ENCODE data around the gene RBM47. TPM values are rescaled to one million over a fixed set of nuclear protein-coding genes. Genes with fewer than 3 reads are reported as not detected.
A peak's percentile ranks its signal among the peaks of the same experiment; 100 is the strongest.
"Not testable (repeated sequence)": the region's sequence is repeated elsewhere in the genome, so short reads cannot be mapped to it uniquely, and the experiment has no call there.

RBM47 gene
- total RNA-seq, 2 donors from 2014 or later = 10.9 to 12.0 TPM

DNA sequence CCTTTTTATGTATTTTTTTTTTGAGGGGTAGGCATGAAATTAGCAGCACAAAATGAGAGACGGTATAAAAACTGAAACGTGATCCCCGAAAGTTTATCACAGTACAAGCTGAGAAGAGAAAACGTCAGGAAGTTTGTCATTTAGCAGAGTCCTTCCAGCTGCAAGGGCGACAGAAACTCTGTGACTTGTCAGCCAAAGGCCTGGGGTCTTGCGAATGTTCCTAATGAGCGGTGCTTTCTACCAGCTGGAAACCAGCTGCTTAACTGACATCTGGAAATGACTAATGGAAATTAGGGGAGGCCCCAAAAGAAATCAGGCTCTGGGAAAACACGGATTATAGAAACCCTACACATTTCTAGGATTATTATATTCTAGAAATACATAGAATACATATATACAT is 228.0 kb downstream of the RBM47 start:
- H3K27me3 Mint-ChIP-seq (ENCODE audit: low read depth) = no peaks in the 10 kb centered on the region
- no peak overlapping the region for H3K27ac Mint-ChIP-seq
- H3K4me1 Mint-ChIP-seq (ENCODE audit: low read depth) = no peaks in the 10 kb centered on the region
- ATAC-seq (replicated peaks in 1 of 2) (no peak), DNase-seq (no peak)
- H3K36me3 Mint-ChIP-seq (ENCODE audit: insufficient read depth in 2 of 2) = peaks cover 3 to 4% of the 10 kb centered on the region in 2 donors
- peaks cover 0 to 2% of the 10 kb centered on the region in 2 donors for H3K9me3 Mint-ChIP-seq
- H3K4me3 Mint-ChIP-seq = no peak overlapping the region

DNA sequence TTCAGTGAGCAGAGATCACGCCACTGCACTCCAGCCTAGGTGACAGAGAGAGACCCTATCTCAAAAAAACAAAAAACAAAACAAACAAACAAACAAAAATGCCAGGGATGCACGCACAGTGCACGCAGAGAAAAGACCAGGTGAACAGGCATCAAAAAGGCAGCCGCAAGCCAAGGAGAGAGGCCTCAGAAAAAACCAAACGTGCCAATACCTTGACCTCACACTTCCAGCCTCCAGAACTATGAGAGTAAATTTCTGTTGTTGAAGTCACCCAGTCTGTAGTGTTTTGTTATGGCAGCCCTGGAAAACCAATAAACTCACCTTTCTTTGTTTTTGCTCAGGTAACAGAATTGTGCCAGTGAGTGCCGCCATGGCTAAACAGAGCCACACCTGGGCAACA is 228.6 kb downstream of the RBM47 start:
- Mint-ChIP-seq H3K36me3 (ENCODE audit: insufficient read depth in 2 of 2) (peaks cover 2 to 3% of the 10 kb centered on the region in 2 donors), H3K9me3 (peaks cover 0 to 2% of the 10 kb centered on the region in 2 donors), H3K4me3 (no peak overlapping the region), H3K27ac (no peak overlapping the region), H3K27me3 (ENCODE audit: low read depth) (no peaks in the 10 kb centered on the region), H3K4me1 (ENCODE audit: low read depth) (no peaks in the 10 kb centered on the region)
- DNase-seq (no peak), ATAC-seq (replicated peaks in 1 of 2) (no peak)

DNA sequence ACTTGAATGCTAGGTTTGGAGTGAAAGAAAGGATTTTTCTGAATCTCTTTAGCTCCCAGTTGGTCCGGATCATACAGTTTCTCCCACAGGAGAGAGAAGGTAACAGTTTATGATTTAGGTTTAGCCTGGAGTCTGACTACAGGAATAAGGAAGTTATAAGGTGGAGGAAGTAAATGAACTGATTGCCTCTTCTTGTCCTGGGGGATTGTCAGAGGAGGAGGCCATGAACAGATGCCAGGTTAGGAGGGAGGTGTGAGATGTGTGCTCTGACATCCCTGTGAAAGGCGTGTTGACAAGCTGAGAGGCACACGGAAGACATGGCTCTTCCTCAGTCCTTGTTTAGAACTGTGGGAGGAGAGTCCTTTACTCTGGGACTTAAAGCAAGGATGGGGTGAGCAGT is 230.1 kb downstream of the RBM47 start:
- Mint-ChIP-seq H3K36me3 (ENCODE audit: insufficient read depth in 2 of 2) (no peaks in the 10 kb centered on the region), H3K27ac (no peak overlapping the region)
- no peak for DNase-seq

DNA sequence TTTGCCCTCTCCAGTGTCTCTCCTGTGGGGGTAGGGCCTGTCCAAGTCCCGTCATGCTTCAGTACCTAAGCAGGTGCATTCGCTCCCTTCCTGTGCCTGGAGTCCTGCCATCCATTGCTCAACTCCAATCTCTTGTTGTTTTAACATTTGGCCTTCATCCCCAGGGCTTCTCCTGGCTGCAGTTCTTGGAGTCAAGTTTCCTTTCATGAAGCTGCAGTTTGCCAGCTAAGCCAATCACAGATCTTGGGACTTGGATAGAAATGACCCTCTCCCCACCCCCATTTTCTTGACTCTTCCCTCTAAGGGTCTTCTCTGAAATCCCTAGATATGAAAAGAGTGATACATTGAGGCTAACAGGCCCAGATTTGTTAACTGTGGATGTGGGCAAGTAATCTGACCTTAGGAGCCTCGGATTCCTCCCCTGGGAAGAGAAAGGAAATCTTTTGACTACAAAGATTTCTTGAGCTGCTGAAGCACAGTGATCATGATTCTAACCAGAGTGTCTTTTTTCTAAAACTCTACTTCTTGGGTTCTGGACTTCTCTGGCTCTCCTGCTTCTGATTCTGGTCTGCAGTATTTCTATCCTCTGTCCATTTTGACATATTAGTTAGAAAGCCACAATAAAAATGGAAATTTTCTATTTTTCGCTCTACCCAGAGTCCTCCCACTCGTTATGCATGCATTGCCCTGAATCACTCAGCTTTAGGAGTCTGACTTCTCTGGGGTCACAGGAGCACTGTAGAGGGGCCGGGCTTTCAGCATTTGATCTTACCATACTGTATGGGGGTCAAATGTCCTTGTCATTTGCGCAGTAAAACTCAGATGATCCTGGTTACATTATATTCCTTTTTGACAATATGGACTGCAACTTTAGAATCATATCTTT is 233.5 kb downstream of the RBM47 start:
- Mint-ChIP-seq H3K4me1 (ENCODE audit: low read depth) (no peaks in the 10 kb centered on the region), H3K9me3 (no peaks in the 10 kb centered on the region), H3K27me3 (ENCODE audit: low read depth) (no peaks in the 10 kb centered on the region), H3K27ac (no peak overlapping the region), H3K4me3 (no peak overlapping the region), H3K36me3 (ENCODE audit: insufficient read depth in 2 of 2) (no peaks in the 10 kb centered on the region)
- no peak for ATAC-seq (replicated peaks in 1 of 2)
- DNase-seq = no peak

More for the DNA sequence above, 230.1 kb downstream of the RBM47 start:
- H3K4me3 Mint-ChIP-seq = no peak overlapping the region
- H3K27me3 Mint-ChIP-seq (ENCODE audit: low read depth) = no peaks in the 10 kb centered on the region
- no peaks in the 10 kb centered on the region for H3K9me3 Mint-ChIP-seq
- H3K4me1 Mint-ChIP-seq (ENCODE audit: low read depth) = no peaks in the 10 kb centered on the region
- ATAC-seq (replicated peaks in 1 of 2) = no peak

DNA sequence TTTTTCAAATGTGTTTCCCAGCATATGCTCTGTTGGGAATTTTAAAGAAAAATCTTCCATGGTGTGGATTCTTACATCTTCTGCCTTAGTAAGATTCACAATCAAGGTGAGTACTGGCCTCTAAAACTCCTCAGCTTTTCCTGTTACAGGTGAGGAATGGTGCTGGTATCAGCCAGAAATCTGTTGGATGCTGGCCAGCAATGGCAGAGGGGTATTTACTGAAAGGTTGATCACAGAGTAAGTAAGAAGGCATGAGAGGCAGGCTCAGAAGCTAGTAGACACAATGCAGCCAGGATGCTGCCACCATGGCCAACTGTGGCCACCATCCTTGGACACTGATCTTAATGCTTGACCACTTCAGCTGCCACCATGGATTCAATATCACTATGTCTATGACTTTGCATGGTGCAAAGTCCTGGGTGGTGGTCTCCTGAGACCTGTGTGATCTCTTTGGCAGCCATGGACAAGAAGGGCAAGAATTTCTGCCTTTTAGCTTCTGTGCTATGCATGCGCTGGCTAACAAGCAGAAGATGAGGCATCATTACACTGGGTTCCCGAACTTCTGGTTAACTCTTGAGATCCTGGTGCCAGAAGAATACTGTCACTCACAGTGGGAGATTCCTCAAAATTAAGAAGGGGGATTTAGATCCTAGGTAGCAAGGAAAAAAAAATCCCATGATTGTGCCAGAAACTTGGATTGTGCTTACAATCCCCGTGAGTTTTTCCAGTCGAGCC is 234.3 kb downstream of the RBM47 start:
- H3K27ac Mint-ChIP-seq = no peak overlapping the region
- H3K4me1 Mint-ChIP-seq (ENCODE audit: low read depth) = no peaks in the 10 kb centered on the region
- no peak overlapping the region for H3K4me3 Mint-ChIP-seq
- DNase-seq (no peak), ATAC-seq (replicated peaks in 1 of 2) (no peak)
- H3K36me3 Mint-ChIP-seq (ENCODE audit: insufficient read depth in 2 of 2) = no peaks in the 10 kb centered on the region
- H3K9me3 Mint-ChIP-seq = no peaks in the 10 kb centered on the region
- no peaks in the 10 kb centered on the region for H3K27me3 Mint-ChIP-seq (ENCODE audit: low read depth)

DNA sequence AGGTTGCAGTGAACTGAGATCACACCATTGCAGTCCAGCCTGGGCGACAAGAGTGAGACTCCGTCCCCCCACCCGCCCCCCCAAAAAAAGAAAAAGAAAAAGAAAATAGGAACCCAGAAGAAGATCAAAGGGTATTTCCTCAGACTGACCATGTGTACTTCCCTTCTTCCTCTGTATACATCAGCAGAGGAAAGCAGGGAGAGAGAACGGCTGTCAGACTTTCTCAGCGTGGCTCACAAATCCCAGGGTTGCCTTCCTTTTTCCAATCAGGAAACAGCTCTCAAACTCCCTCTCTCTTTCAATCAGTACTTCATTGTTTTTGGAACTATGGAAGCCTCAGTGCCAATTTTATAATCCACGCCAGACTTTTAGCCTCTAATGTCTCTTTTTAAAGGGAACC is 235.4 kb downstream of the RBM47 start:
- Mint-ChIP-seq H3K27ac (no peak overlapping the region), H3K27me3 (ENCODE audit: low read depth) (no peaks in the 10 kb centered on the region), H3K9me3 (no peaks in the 10 kb centered on the region), H3K36me3 (ENCODE audit: insufficient read depth in 2 of 2) (no peaks in the 10 kb centered on the region), H3K4me3 (no peak overlapping the region), H3K4me1 (ENCODE audit: low read depth) (no peaks in the 10 kb centered on the region)
- ATAC-seq (replicated peaks in 1 of 2) (no peak), DNase-seq (no peak)

DNA sequence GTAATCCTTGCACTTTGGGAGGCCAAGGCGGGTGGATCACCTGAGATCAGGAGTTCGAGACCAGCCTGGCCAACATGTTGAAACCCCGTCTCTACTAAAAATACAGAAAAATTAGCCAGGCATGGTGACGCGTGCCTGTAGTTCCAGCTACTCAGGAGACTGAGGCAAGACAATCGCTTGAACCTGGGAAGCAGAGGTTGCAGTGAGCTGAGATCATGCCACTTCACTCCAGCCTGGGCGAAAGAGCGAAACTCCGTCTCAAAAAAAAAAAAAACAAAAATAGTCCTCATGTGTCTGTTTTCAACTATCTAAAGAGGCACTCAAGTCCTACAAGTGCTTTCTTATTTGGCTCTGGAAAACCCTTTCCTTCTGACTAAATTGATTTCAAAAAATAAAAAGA is 237.4 kb downstream of the RBM47 start:
- H3K9me3 Mint-ChIP-seq; H3K4me3 Mint-ChIP-seq; H3K27me3 Mint-ChIP-seq (ENCODE audit: low read depth); ATAC-seq (replicated peaks in 1 of 2); DNase-seq; H3K27ac Mint-ChIP-seq; H3K4me1 Mint-ChIP-seq (ENCODE audit: low read depth); H3K36me3 Mint-ChIP-seq (ENCODE audit: insufficient read depth in 2 of 2): not testable (repeated sequence)

DNA sequence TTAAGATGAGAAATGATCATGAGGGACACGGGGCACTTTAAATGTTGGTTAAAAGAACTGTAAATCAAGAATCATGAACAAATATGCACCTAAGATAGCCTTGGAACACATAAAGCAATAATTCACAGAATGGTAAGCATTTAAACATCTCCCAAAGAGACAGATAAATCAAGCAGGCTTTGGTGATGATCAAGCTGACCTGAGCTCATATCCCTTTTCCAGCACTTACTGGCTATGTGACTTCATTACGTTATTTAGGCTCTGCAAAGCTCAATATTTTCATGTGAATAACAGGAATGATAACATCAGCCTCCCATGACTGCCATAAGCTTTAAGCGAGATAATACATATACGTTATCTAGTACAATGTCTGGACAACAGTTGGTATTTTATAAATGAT is 239.7 kb downstream of the RBM47 start:
- no peaks in the 10 kb centered on the region for H3K36me3 Mint-ChIP-seq (ENCODE audit: insufficient read depth in 2 of 2)
- no peaks in the 10 kb centered on the region for H3K27me3 Mint-ChIP-seq (ENCODE audit: low read depth)
- no peaks in the 10 kb centered on the region for H3K4me1 Mint-ChIP-seq (ENCODE audit: low read depth)
- DNase-seq = no peak
- no peak for ATAC-seq (replicated peaks in 1 of 2)
- H3K27ac Mint-ChIP-seq = no peak overlapping the region
- H3K9me3 Mint-ChIP-seq = no peaks in the 10 kb centered on the region
- H3K4me3 Mint-ChIP-seq = no peak overlapping the region

DNA sequence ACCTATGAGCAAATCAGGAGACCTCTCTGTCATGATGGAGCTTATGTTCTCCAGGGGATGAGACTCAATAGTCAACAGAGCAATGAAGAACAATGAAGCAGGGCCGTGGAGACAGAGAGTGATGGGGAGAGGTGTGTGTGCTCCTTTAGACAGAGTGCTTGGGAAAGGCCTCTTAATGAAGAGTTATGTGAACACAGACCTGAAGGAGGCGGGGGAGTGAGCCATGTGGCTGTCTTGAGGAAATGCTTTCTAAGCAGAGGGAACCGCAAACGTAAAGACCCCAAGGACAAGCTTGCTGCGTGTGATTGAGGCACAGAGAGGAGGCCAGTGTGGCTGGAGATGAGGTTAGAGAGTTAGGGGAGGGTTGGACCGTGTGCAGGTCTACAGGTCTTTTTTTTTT is 241.4 kb downstream of the RBM47 start:
- no peaks in the 10 kb centered on the region for H3K36me3 Mint-ChIP-seq (ENCODE audit: insufficient read depth in 2 of 2)

DNA sequence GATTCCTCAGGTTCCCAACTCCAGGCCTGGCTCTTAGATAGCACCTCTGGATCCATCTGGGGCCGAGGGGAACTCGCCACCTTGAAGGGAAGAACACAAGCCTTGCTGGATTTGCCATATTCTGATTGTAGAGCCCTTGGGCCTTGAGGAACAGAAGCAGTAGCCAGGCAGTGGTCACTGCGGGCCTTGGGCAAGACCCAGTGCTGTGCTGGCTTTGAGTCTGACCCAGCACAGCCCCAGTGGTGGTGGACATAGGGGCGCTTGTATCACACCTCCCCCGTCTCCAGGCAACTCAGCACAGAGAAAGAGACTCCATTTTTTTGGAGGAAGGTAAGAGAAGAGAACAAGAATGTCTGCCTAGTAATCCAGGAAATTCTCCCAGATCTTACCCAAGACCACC is 249.0 kb downstream of the RBM47 start:
- DNase-seq (no peak), ATAC-seq (replicated peaks in 1 of 2) (no peak)
- Mint-ChIP-seq H3K27ac (no peak overlapping the region), H3K9me3 (no peaks in the 10 kb centered on the region), H3K27me3 (ENCODE audit: low read depth) (no peaks in the 10 kb centered on the region), H3K4me3 (no peak overlapping the region), H3K4me1 (ENCODE audit: low read depth) (peaks cover 6% of the 10 kb centered on the region), H3K36me3 (ENCODE audit: insufficient read depth in 2 of 2) (no peaks in the 10 kb centered on the region)

More for the DNA sequence above, 241.4 kb downstream of the RBM47 start:
- Mint-ChIP-seq H3K27me3 (ENCODE audit: low read depth) (no peaks in the 10 kb centered on the region), H3K4me1 (ENCODE audit: low read depth) (no peaks in the 10 kb centered on the region), H3K9me3 (no peaks in the 10 kb centered on the region), H3K4me3 (no peak overlapping the region), H3K27ac (no peak overlapping the region)
- ATAC-seq (replicated peaks in 1 of 2) (no peak), DNase-seq (no peak)

DNA sequence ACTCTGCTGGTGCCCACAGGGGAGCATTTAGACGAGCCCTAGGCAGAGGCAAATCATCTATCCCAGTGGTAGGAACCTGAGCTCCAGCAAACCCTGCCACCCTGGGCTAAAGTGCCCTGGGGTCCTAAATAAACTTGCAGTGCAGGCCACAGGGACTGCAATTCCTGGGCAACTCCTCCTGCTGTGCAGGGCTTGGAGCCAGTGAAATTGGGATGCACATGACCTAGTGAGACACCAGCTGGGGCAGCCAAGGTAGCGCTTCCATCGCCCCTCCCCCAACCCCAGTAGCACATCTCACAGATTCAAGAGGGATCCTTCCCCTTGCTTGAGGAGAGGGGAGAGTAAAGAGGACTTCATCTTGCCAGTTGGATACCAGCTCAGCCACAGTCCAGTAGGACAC is 250.4 kb downstream of the RBM47 start:
- no peak for DNase-seq
- Mint-ChIP-seq H3K27ac (no peak overlapping the region), H3K36me3 (ENCODE audit: insufficient read depth in 2 of 2) (no peaks in the 10 kb centered on the region), H3K27me3 (ENCODE audit: low read depth) (no peaks in the 10 kb centered on the region), H3K9me3 (no peaks in the 10 kb centered on the region), H3K4me1 (ENCODE audit: low read depth) (peaks cover 6% of the 10 kb centered on the region), H3K4me3 (no peak overlapping the region)
- ATAC-seq (replicated peaks in 1 of 2) = no peak

DNA sequence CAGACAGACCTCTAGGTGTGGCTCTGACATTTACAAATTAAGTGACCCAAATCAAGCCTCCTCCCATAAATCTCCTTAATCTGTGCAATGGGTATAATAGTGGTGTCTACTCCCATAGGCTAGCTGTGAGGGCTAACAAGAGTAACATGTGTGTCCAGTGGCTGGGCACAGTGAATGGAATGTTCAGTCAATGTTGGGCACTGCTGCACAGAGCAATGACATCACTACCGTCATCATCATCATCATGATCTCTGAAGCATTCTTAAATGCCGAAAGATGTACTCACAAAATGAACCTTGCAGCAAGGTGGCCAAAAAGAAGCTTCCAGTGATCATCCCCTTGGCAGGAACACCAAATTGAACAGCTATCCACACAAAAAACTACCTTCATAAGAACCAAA is 251.0 kb downstream of the RBM47 start:
- DNase-seq (no peak), ATAC-seq (replicated peaks in 1 of 2) (no peak)
- peaks cover 6% of the 10 kb centered on the region for H3K4me1 Mint-ChIP-seq (ENCODE audit: low read depth)
- no peaks in the 10 kb centered on the region for H3K36me3 Mint-ChIP-seq (ENCODE audit: insufficient read depth in 2 of 2)
- no peaks in the 10 kb centered on the region for H3K9me3 Mint-ChIP-seq
- no peak overlapping the region for H3K27ac Mint-ChIP-seq
- H3K27me3 Mint-ChIP-seq (ENCODE audit: low read depth) = no peaks in the 10 kb centered on the region
- H3K4me3 Mint-ChIP-seq = no peak overlapping the region

DNA sequence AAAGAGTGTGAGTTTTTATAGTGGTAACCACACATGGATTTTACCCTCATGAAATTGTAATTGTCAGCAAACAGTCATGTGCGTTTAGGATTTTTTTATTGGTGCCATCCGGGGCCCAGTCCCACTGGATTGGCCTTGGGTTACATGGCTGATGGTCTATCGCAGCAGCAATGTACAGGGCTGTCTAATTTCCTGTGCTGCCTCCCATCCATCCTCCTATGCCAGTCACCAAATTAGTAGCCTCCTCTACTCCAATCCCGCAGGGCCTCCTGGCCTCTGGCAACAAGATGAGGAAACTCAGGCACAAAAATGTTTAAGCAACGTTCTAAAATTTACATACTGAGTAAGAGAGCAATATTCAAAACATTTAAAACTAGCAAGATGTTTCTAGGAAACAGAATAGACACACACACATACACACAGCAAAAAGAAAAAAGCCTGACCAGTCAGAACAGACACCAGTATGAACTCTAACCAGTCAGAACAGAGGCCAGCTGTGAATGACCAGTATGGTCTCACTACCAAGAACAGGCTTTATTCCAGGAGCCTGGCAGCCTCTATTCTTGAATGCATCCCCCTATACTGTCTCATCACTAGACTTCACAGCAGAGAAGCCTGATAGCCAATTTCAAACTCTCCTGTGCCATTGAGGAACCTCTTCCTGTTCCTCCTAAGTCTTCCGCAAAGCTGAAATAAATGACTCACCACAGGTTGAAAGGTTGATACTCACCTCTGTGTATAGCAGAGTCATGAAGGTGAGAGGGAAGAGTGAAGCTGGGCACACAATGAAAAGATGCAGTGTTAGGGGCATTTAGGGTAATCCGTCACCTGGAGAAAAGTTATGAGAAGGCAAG is 251.9 kb downstream of the RBM47 start:
- DNase-seq (no peak), ATAC-seq (replicated peaks in 1 of 2) (peak; percentile 65 to 66)
- Mint-ChIP-seq H3K9me3 (no peaks in the 10 kb centered on the region), H3K27ac (no peak overlapping the region), H3K36me3 (ENCODE audit: insufficient read depth in 2 of 2) (no peaks in the 10 kb centered on the region), H3K4me3 (no peak overlapping the region), H3K4me1 (ENCODE audit: low read depth) (peaks cover 6% of the 10 kb centered on the region), H3K27me3 (ENCODE audit: low read depth) (no peaks in the 10 kb centered on the region)

Measured in activated T-cell treated with anti-CD3 and anti-CD28 coated beads, Interleukin-2, amount 50 U/mL, for 72 hours (primary cell).